Keratinocyte (primary cell): ENCODE data around the gene QSOX2.

Experiments used
- CTCF ChIP-seq, 3 experiments: IDR thresholded peaks in 1 of 3; conservative IDR thresholded peaks in 1 of 3; optimal IDR thresholded peaks in 1 of 3; 2 replicates in 2 of 3; 3 replicates in 1 of 3; pipeline versions ENCODE3 to v1.5.1; 2011; ENCODE audit warnings: low read length in 3 of 3, mild to moderate bottlenecking in 3 of 3, moderate library complexity in 2 of 3, control low read depth in 1 of 3, inconsistent platforms in 1 of 3; ENCODE audit not compliant: insufficient read depth in 2 of 3; ENCODE audit errors: extremely low read depth in 1 of 3
- EZH2 ChIP-seq: IDR thresholded peaks from one replicate; pipeline ENCODE4 v1.6.1; 2012; ENCODE audit warnings: inconsistent platforms, mild to moderate bottlenecking, low read length, moderate library complexity

- no peak for TF ChIP-seq CTCF (optimal IDR thresholded peaks at IDR 0.05 in 1 of 3, IDR thresholded peaks at IDR 0.05 in 1 of 3, conservative IDR thresholded peaks at IDR 0.05 in 1 of 3; ENCODE audit: extremely low read depth in 1 of 3, insufficient read depth in 2 of 3, low read length in 3 of 3)
- peak; percentile 99 for TF ChIP-seq EZH2
Observed at GRCh38 chr9:136199391-136200288, 46.0 kb downstream of the QSOX2 start.
